Measurements from ENCODE around the gene STK32C.

STK32C gene

GRCh38 chr10:132266594-132267161 lies 41.1 kb downstream of the STK32C start:
- H3K27me3 ChIP-seq (replicated peaks; ENCODE audit: control insufficient read depth, insufficient read depth, low read length), result no peaks in the 10 kb centered on the region; the same call in 1 of the 2 replicates
- no peaks in the 10 kb centered on the region for H3K36me3 ChIP-seq (ENCODE audit: control insufficient read depth, insufficient read depth, low read length)
- H3K4me3 ChIP-seq (replicated peaks; ENCODE audit: low read depth, low read length), result no peak overlapping the region
- no peak for DNase-seq (ENCODE audit: extremely low read depth, insufficient read length)
- no peak for TF ChIP-seq CTCF (IDR thresholded peaks at IDR 0.05; ENCODE audit: insufficient read depth, low read length, poor library complexity, severe bottlenecking)

- no peaks in the 10 kb centered on the region for H3K36me3 ChIP-seq (ENCODE audit: control insufficient read depth, insufficient read depth, low read length)
- TF ChIP-seq CTCF (IDR thresholded peaks at IDR 0.05; ENCODE audit: insufficient read depth, low read length, poor library complexity, severe bottlenecking), result no peak
- no peak for DNase-seq (ENCODE audit: extremely low read depth, insufficient read length)
- no peaks in the 10 kb centered on the region; the same call in 1 of the 2 replicates for H3K27me3 ChIP-seq (replicated peaks; ENCODE audit: control insufficient read depth, insufficient read depth, low read length)
- H3K4me3 ChIP-seq (replicated peaks; ENCODE audit: low read depth, low read length), result no peak overlapping the region
These were observed 41.8 kb downstream of the STK32C start for GRCh38 chr10:132265890-132266496.

- TF ChIP-seq CTCF (IDR thresholded peaks at IDR 0.05; ENCODE audit: insufficient read depth, low read length, poor library complexity, severe bottlenecking), result no peak
- no peak for DNase-seq (ENCODE audit: extremely low read depth, insufficient read length)
These were observed 42.5 kb downstream of the STK32C start for GRCh38 chr10:132264966-132265889.

GRCh38 chr10:132264306-132264950 lies 43.3 kb downstream of the STK32C start:
- no peaks in the 10 kb centered on the region for H3K36me3 ChIP-seq (ENCODE audit: control insufficient read depth, insufficient read depth, low read length)
- H3K4me3 ChIP-seq (replicated peaks; ENCODE audit: low read depth, low read length), result no peak overlapping the region
- TF ChIP-seq CTCF (IDR thresholded peaks at IDR 0.05; ENCODE audit: insufficient read depth, low read length, poor library complexity, severe bottlenecking), result no peak
- no peaks in the 10 kb centered on the region; the same call in 1 of the 2 replicates for H3K27me3 ChIP-seq (replicated peaks; ENCODE audit: control insufficient read depth, insufficient read depth, low read length)
- DNase-seq (ENCODE audit: extremely low read depth, insufficient read length), result no peak

More at GRCh38 chr10:132264966-132265889, 42.5 kb downstream of the STK32C start:
- no peaks in the 10 kb centered on the region for H3K36me3 ChIP-seq (ENCODE audit: control insufficient read depth, insufficient read depth, low read length)
- no peaks in the 10 kb centered on the region; the same call in 1 of the 2 replicates for H3K27me3 ChIP-seq (replicated peaks; ENCODE audit: control insufficient read depth, insufficient read depth, low read length)
- no peak overlapping the region for H3K4me3 ChIP-seq (replicated peaks; ENCODE audit: low read depth, low read length)

GRCh38 chr10:132263866-132264265 lies 43.9 kb downstream of the STK32C start:
- Histone ChIP-seq H3K27me3 (replicated peaks; ENCODE audit: control insufficient read depth, insufficient read depth, low read length) (no peaks in the 10 kb centered on the region; the same call in 1 of the 2 replicates), H3K36me3 (ENCODE audit: control insufficient read depth, insufficient read depth, low read length) (no peaks in the 10 kb centered on the region), H3K4me3 (replicated peaks; ENCODE audit: low read depth, low read length) (no peak overlapping the region)
- no peak for TF ChIP-seq CTCF (IDR thresholded peaks at IDR 0.05; ENCODE audit: insufficient read depth, low read length, poor library complexity, severe bottlenecking)
- no peak for DNase-seq (ENCODE audit: extremely low read depth, insufficient read length)
